B cell (primary cell): Measurements from ENCODE around the gene RETREG1. TPM values are rescaled to one million over a fixed set of nuclear protein-coding genes. Genes with fewer than 3 reads are reported as not detected.

Source experiments
- ATAC-seq: fragments of 200-7000 bp; cut with Tn5 transposase; one replicate; pipeline ENCODE4 v1.10.0; 2021; ENCODE audit warnings: low read depth, mild to moderate bottlenecking, moderate number of reproducible peaks, moderate library complexity
- CTCF ChIA-PET: fragments of 350-600 bp; sonication (Branson Sonifier 250); formaldehyde crosslinking; loops from one replicate; lab custom pipeline; 2021; ENCODE audit warnings: antibody characterized with exemption, inconsistent platforms; lab: Charles Lee
- POLR2A ChIA-PET: fragments of 350-600 bp; sonication (Branson Sonifier 250); formaldehyde crosslinking; loops from one replicate; lab custom pipeline; 2021; ENCODE audit warnings: antibody characterized with exemption; lab: Charles Lee
- DNase-seq: peaks from one replicate; pipeline ENCODE4 v3.0.0; 2013
- H2AFZ ChIP-seq: 2 replicates; pipeline ENCODE4 v1.6.1; 2012; ENCODE audit warnings: mild to moderate bottlenecking, low read depth, low read length; ENCODE audit not compliant: insufficient read depth, poor library complexity, severe bottlenecking
- H3K27ac ChIP-seq, 2 donors: 1 replicate in 1 of 2; 2 replicates in 1 of 2; pipeline ENCODE4 v1.5.1; 2012 to 2013; ENCODE audit warnings: low read length in 2 of 2, mild to moderate bottlenecking in 2 of 2, moderate library complexity in 1 of 2
- H3K27me3 ChIP-seq, 4 experiments: fragments of 200-600 bp in 1 of 4; sonication (generic) in 1 of 4; replicated peaks in 1 of 4; 1 replicate in 2 of 4; 2 replicates in 2 of 4; pipeline versions ENCODE4 v1.6.1 to v1.7.0; 2013 to 2016; ENCODE audit warnings: low read length in 3 of 4, mild to moderate bottlenecking in 2 of 4, mixed read lengths in 1 of 4, moderate library complexity in 1 of 4; ENCODE audit not compliant: insufficient read depth in 4 of 4, control insufficient read depth in 3 of 4; ENCODE audit errors: control extremely low read depth in 1 of 4
- H3K36me3 ChIP-seq, 2 experiments: replicated peaks in 1 of 2; 1 replicate in 1 of 2; 2 replicates in 1 of 2; pipeline versions ENCODE4 v1.6.1 to v1.7.1; 2013; ENCODE audit warnings: low read length in 1 of 2; ENCODE audit not compliant: insufficient read depth in 2 of 2, control insufficient read depth in 1 of 2; ENCODE audit errors: control extremely low read depth in 1 of 2, extremely low read depth in 1 of 2
- H3K4me1 ChIP-seq, 2 donors: fragments of 200-600 bp in 1 of 2; sonication (generic) in 1 of 2; 1 replicate in 1 of 2; 2 replicates in 1 of 2; pipeline versions ENCODE4 v1.5.1 to v1.6.1; 2013 to 2017; ENCODE audit warnings: low read length in 2 of 2; ENCODE audit not compliant: control insufficient read depth in 2 of 2, insufficient read depth in 2 of 2
- H3K4me2 ChIP-seq: replicated peaks from 2 replicates; pipeline ENCODE3; 2012; ENCODE audit warnings: mild to moderate bottlenecking, low read depth, low read length; ENCODE audit not compliant: poor library complexity, severe bottlenecking
- H3K4me3 ChIP-seq, 5 experiments: fragments of 200-600 bp in 1 of 5; sonication (generic) in 1 of 5; 1 replicate in 3 of 5; 2 replicates in 2 of 5; pipeline versions ENCODE4 v1.5.1 to v1.7.0; 2011 to 2016; ENCODE audit warnings: low read length in 4 of 5, mild to moderate bottlenecking in 4 of 5, low read depth in 2 of 5, control low read depth in 1 of 5, moderate library complexity in 1 of 5; ENCODE audit not compliant: insufficient read depth in 1 of 5; ENCODE audit errors: control extremely low read depth in 1 of 5, extremely low read depth in 1 of 5
- H3K79me2 ChIP-seq: fragments of 200-600 bp; sonication (generic); one replicate; pipeline ENCODE4 v1.6.0; 2016; ENCODE audit warnings: low read length; ENCODE audit not compliant: control insufficient read depth, insufficient read depth
- H3K9ac ChIP-seq: fragments of 200-600 bp; sonication (generic); 2 replicates; pipeline ENCODE4 v1.6.1; 2017; ENCODE audit warnings: mild to moderate bottlenecking, low read length, moderate library complexity
- H3K9me3 ChIP-seq, 3 donors: one replicate each; pipeline versions ENCODE4 v1.6.1 to v1.7.1; 2013; ENCODE audit warnings: low read length in 2 of 3; ENCODE audit not compliant: control insufficient read depth in 2 of 3, insufficient read depth in 1 of 3; ENCODE audit errors: control extremely low read depth in 1 of 3
- H4K20me1 ChIP-seq: 2 replicates; pipeline ENCODE4 v1.6.0; 2012; ENCODE audit warnings: mild to moderate bottlenecking, low read length; ENCODE audit not compliant: insufficient read depth, control insufficient read depth, poor library complexity, severe bottlenecking
- H3K27ac Mint-ChIP-seq: one replicate; pipeline ENCODE4 v1.8.0; 2021; ENCODE audit warnings: mixed read lengths
- H3K27me3 Mint-ChIP-seq: one replicate; pipeline ENCODE4 v1.8.0; 2021; ENCODE audit warnings: mixed read lengths
- H3K4me1 Mint-ChIP-seq: one replicate; pipeline ENCODE4 v1.8.0; 2021; ENCODE audit warnings: mixed read lengths
- H3K4me3 Mint-ChIP-seq: one replicate; pipeline ENCODE4 v1.8.0; 2021; ENCODE audit warnings: mixed read lengths
- H3K9me3 Mint-ChIP-seq: one replicate; pipeline ENCODE4 v1.8.0; 2022; ENCODE audit warnings: mixed read lengths; ENCODE audit not compliant: insufficient read depth
- CTCF ChIP-seq: fragments of 200-600 bp; IDR thresholded peaks from one replicate; pipeline ENCODE4 v1.8.0; 2022; ENCODE audit warnings: antibody characterized with exemption, mild to moderate bottlenecking
- EZH2 ChIP-seq: IDR thresholded peaks from 2 replicates; pipeline ENCODE4 v1.6.1; 2012; ENCODE audit warnings: borderline replicate concordance, low read depth, mild to moderate bottlenecking, moderate library complexity, low read length; ENCODE audit not compliant: insufficient read depth, poor library complexity, severe bottlenecking
- WGBS: methylation state at CpG from one replicate; pipeline ENCODE4 v1.1.5; 2013; ENCODE audit warnings: missing lambda C conversion rate; ENCODE audit not compliant: insufficient coverage; 5-methylcytosine and 5-hydroxymethylcytosine counted together
- intact Hi-C: fragments of 100-400 bp; cut with micrococcal nuclease; formaldehyde crosslinking; loops from one replicate; pipeline ENCODE4 v1.10.0; 2022
- polyA plus RNA-seq: library from polyadenylated mRNA; depleted of rRNA; stranded (reverse); fragments of >200 nt; gene quantifications from 2 replicates; pipeline ENCODE4 v1.2.3, GENCODE V29; 2012
- total RNA-seq, 2 donors: library from RNA; stranded (reverse); fragments of 120-200 nt in 1 of 2; gene quantifications; 1 replicate in 1 of 2; 2 replicates in 1 of 2; pipeline versions ENCODE4 v1.2.3 to v1.2.4, GENCODE V29; 2013 to 2022

The RETREG1 gene
- total and polyA plus RNA-seq, 2 donors (not counting 1 experiment from before 2014, with no cell fraction given) = 5.1 to 12.9 TPM

- no peak for ATAC-seq
- no peaks in the 10 kb centered on the region for H3K4me1 ChIP-seq
- no peaks in the 10 kb centered on the region for H3K36me3 ChIP-seq
- no peaks in the 10 kb centered on the region for H4K20me1 ChIP-seq
- H3K9me3 ChIP-seq = no peaks in the 10 kb centered on the region
- H2AFZ ChIP-seq = no peak overlapping the region
- no peak overlapping the region for H3K4me3 ChIP-seq
- no peak overlapping the region for H3K27ac ChIP-seq
- no peak overlapping the region for H3K4me3 Mint-ChIP-seq
- peaks cover 4% of the 10 kb centered on the region for H3K27me3 Mint-ChIP-seq
- 94% methylated on average over 14 of the region's 16 CpGs for WGBS
- intact Hi-C loops = no loop called here
- no peak for TF ChIP-seq EZH2
- no peak for TF ChIP-seq CTCF
- H3K27me3 ChIP-seq = no peaks in the 10 kb centered on the region
- peaks cover under 1% of the 10 kb centered on the region for H3K4me1 Mint-ChIP-seq
- H3K27ac Mint-ChIP-seq = no peak overlapping the region
- no peaks in the 10 kb centered on the region for H3K79me2 ChIP-seq
- no peaks in the 10 kb centered on the region for H3K9me3 Mint-ChIP-seq
- no peak overlapping the region for H3K9ac ChIP-seq
- ChIA-PET CTCF (no interaction called here), POLR2A (no interaction called here)
- no peak for DNase-seq
- H3K4me2 ChIP-seq = no peak overlapping the region
These were observed 47.8 kb downstream of the RETREG1 start for GRCh38 chr5:16568875-16569580.

- Mint-ChIP-seq H3K9me3 (no peaks in the 10 kb centered on the region), H3K4me3 (no peak overlapping the region), H3K27me3 (peaks cover 4% of the 10 kb centered on the region), H3K4me1 (no peaks in the 10 kb centered on the region), H3K27ac (no peak overlapping the region)
- no peaks in the 10 kb centered on the region for H3K27me3 ChIP-seq
- H3K27ac ChIP-seq = no peak overlapping the region
- ATAC-seq (no peak), DNase-seq (no peak)
- ChIA-PET POLR2A (no interaction called here), CTCF (interaction anchor here (1.2 kb wide), 1 partner anchor 11 kb away, joined by 3 read pairs; no protein-coding TSS in a partner anchor)
- no peaks in the 10 kb centered on the region for H3K36me3 ChIP-seq
- H2AFZ ChIP-seq = no peak overlapping the region
- no peak for TF ChIP-seq CTCF
- TF ChIP-seq EZH2 = no peak
- H3K9me3 ChIP-seq = no peaks in the 10 kb centered on the region
- H3K4me3 ChIP-seq = no peak overlapping the region
- 90% methylated on average over 3 of the region's 3 CpGs for WGBS
- H3K9ac ChIP-seq = no peak overlapping the region
- no peaks in the 10 kb centered on the region for H3K4me1 ChIP-seq
- no peaks in the 10 kb centered on the region for H4K20me1 ChIP-seq
- H3K79me2 ChIP-seq = no peaks in the 10 kb centered on the region
- H3K4me2 ChIP-seq = no peak overlapping the region
- intact Hi-C loops = no loop called here
These were observed 49.4 kb downstream of the RETREG1 start for GRCh38 chr5:16567365-16567764.
